ENCODE results near the gene CARD11.

DNA sequence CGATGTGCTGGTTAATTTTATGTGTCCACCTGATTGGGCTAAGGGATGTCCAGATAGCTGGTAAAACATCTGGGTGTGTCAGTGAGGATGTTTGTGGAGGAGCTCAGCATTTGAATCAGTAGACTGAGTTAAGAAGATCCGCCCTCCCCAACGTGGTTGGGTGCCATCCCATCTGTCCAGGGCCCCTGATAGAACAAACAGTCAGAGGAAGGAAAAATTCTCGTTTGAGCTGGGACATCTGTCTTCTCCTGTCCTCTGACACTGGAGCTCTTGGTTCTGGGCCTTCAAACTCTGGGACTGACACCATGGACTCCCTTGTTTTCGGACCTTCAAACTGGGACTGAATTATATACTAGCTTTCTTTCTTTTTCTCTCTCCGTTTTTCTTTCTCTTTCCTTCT lies 59.6 kb downstream of the CARD11 start:
- TF ChIP-seq POLR2AphosphoS5 (IDR thresholded peaks at IDR 0.05): no peak
- TF ChIP-seq, protein P1, sequence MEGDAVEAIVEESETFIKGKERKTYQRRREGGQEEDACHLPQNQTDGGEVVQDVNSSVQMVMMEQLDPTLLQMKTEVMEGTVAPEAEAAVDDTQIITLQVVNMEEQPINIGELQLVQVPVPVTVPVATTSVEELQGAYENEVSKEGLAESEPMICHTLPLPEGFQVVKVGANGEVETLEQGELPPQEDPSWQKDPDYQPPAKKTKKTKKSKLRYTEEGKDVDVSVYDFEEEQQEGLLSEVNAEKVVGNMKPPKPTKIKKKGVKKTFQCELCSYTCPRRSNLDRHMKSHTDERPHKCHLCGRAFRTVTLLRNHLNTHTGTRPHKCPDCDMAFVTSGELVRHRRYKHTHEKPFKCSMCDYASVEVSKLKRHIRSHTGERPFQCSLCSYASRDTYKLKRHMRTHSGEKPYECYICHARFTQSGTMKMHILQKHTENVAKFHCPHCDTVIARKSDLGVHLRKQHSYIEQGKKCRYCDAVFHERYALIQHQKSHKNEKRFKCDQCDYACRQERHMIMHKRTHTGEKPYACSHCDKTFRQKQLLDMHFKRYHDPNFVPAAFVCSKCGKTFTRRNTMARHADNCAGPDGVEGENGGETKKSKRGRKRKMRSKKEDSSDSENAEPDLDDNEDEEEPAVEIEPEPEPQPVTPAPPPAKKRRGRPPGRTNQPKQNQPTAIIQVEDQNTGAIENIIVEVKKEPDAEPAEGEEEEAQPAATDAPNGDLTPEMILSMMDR (IDR thresholded peaks at IDR 0.05): no peak

Measured in esophagus muscularis mucosa (tissue), 3 donors.